Fibroblast of lung (primary cell): ENCODE data around the gene POLA1.

Experiments
- CTCF ChIP-seq, 2 donors: IDR thresholded peaks in 1 of 2; conservative IDR thresholded peaks in 1 of 2; 1 replicate in 1 of 2; 2 replicates in 1 of 2; pipeline ENCODE4 v1.5.1; 2011 to 2012; ENCODE audit warnings: low read length in 2 of 2, control low read depth in 1 of 2, inconsistent platforms in 1 of 2, low read depth in 1 of 2, mild to moderate bottlenecking in 1 of 2
- EZH2 ChIP-seq: IDR thresholded peaks from 2 replicates; pipeline ENCODE4 v1.5.1; 2012; ENCODE audit warnings: low read length, control low read depth, mild to moderate bottlenecking; ENCODE audit errors: missing control alignments

- TF ChIP-seq CTCF (conservative IDR thresholded peaks at IDR 0.05 in 1 of 2, IDR thresholded peaks at IDR 0.05 in 1 of 2; ENCODE audit: low read depth in 1 of 2, low read length in 2 of 2) (no peak), EZH2 (no peak)
Observed at GRCh38 chrX:24702362-24703184, 8.9 kb downstream of the POLA1 start.
